Esophagus squamous epithelium (tissue), 5 donors: ENCODE data around the gene GABRG3. TPM values are rescaled to one million over a fixed set of nuclear protein-coding genes. Genes with fewer than 3 reads are reported as not detected.

Experiments used
- DNase-seq: peaks from one replicate; lab custom pipeline; 2025; lab: John Stamatoyannopoulos, UW
- H3K27ac ChIP-seq, 4 donors: fragments of 200-600 bp; sonication (generic); one replicate each; pipeline ENCODE4 v1.5.1; 2016 to 2019; ENCODE audit warnings: mild to moderate bottlenecking in 1 of 4
- H3K27me3 ChIP-seq, 4 donors: fragments of 200-600 bp; sonication (generic); 1 replicate in 3 of 4; 2 replicates in 1 of 4; pipeline versions ENCODE4 v1.5.1 to v1.6.0; 2017 to 2021; ENCODE audit warnings: antibody characterized with exemption in 1 of 4
- H3K36me3 ChIP-seq, 3 donors: fragments of 200-600 bp; sonication (generic); one replicate each; pipeline ENCODE4 v1.5.1; 2016 to 2019
- H3K4me1 ChIP-seq, 3 donors: fragments of 200-600 bp; sonication (generic); one replicate each; pipeline ENCODE4 v1.5.1; 2017 to 2019
- H3K4me3 ChIP-seq, 4 donors: fragments of 200-600 bp; sonication (generic); 1 replicate in 3 of 4; 2 replicates in 1 of 4; pipeline ENCODE4 v1.5.1; 2016 to 2019; ENCODE audit warnings: mild to moderate bottlenecking in 2 of 4, moderate library complexity in 1 of 4
- H3K9me3 ChIP-seq, 3 donors: fragments of 200-600 bp; sonication (generic); one replicate each; pipeline ENCODE4 v1.5.1; 2016 to 2019
- POLR2A ChIP-seq, 4 donors: fragments of 450-650 bp; IDR thresholded peaks; one replicate each; pipeline ENCODE4 v1.6.1; 2017; ENCODE audit warnings: antibody characterized with exemption in 4 of 4, mild to moderate bottlenecking in 4 of 4, moderate library complexity in 3 of 4
- WGBS, 2 donors: methylation state at CpG; one replicate each; pipeline ENCODE4 v1.1.5; 2018; 5-methylcytosine and 5-hydroxymethylcytosine counted together
- intact Hi-C: fragments of 100-400 bp; cut with DNase I; formaldehyde crosslinking; loops from one replicate; pipeline ENCODE4 v1.15.0; 2022
- total RNA-seq, 4 donors: library from RNA; depleted of rRNA; stranded (reverse); fragments of >200 nt; gene quantifications; one replicate each; pipeline ENCODE4 v1.1.0, GENCODE V29; 2016
- TF ChIP-seq, protein P1 (sequence below), 6 experiments: fragments of 450-650 bp in 4 of 6; fragments of 200-600 bp in 2 of 6; sonication (generic) in 2 of 6; IDR thresholded peaks; one replicate each; pipeline ENCODE4 v1.5.1; 2016 to 2019; ENCODE audit warnings: antibody characterized with exemption in 6 of 6, mild to moderate bottlenecking in 4 of 6, moderate library complexity in 4 of 6
- donor health status: DM: yes; HTN: yes; CAD: no.

GABRG3 gene
- total RNA-seq, 4 donors from 2014 or later = 0.04 to 0.08 TPM; not detected in 2

DNA sequence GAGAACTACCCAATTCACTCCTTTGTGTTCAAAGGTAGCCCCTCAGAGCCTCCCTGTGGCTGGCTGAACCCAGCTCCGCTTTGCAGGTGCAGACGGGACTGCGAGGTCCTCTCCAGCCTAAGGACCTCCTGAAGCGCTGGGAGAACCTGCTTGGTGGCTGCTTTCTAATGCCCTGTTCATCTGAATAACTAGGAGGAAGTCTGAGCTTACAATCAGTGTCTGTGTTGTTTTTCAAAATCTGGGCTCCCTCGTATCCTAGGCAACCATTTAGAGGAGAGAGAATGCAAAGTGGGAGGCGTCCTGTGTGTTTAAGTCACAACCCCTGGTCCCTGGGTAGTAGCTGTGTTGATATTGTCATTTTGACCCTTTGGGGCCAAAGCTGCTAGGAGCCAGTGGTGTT lies 99.9 kb downstream of the GABRG3 start:
- no peak for DNase-seq
- Histone ChIP-seq H3K27me3 (no peaks in the 10 kb centered on the region), H3K36me3 (no peaks in the 10 kb centered on the region), H3K27ac (no peak overlapping the region), H3K4me1 (no peaks in the 10 kb centered on the region), H3K4me3 (no peak overlapping the region), H3K9me3 (peaks cover 0 to 14% (median 8%) of the 10 kb centered on the region in 3 donors)
- no peak for TF ChIP-seq POLR2A (IDR thresholded peaks at IDR 0.05)
- TF ChIP-seq, protein P1, sequence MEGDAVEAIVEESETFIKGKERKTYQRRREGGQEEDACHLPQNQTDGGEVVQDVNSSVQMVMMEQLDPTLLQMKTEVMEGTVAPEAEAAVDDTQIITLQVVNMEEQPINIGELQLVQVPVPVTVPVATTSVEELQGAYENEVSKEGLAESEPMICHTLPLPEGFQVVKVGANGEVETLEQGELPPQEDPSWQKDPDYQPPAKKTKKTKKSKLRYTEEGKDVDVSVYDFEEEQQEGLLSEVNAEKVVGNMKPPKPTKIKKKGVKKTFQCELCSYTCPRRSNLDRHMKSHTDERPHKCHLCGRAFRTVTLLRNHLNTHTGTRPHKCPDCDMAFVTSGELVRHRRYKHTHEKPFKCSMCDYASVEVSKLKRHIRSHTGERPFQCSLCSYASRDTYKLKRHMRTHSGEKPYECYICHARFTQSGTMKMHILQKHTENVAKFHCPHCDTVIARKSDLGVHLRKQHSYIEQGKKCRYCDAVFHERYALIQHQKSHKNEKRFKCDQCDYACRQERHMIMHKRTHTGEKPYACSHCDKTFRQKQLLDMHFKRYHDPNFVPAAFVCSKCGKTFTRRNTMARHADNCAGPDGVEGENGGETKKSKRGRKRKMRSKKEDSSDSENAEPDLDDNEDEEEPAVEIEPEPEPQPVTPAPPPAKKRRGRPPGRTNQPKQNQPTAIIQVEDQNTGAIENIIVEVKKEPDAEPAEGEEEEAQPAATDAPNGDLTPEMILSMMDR (IDR thresholded peaks at IDR 0.05) = no peak
- 60 to 66% methylated on average over 6 of the region's 6 CpGs for WGBS, 2 donors
- intact Hi-C loops = no loop called here

DNA sequence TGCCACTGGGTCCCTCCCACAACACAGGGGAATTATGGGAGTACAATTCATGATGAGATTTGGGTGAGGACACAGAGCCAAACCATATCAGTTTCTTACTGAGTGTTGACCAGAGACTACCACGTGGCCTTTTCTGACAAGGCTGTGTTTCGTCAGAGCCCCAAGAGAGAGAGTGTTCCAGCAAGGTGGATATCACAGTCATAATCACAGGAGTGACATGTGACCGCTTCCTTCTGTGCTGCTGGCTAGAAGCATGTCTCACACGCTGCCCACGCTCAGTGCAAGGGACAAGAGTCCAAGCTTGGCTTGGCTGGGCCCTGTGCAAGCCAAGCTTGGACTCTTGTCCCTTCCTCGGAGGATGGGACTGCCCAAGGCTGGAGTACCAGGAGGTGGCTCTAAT lies 103.2 kb downstream of the GABRG3 start:
- 57 to 62% methylated on average over 5 to 6 of the region's 6 CpGs for WGBS, 2 donors
- intact Hi-C loops = no loop called here
- no peak for DNase-seq
- H3K4me3 ChIP-seq = no peak overlapping the region
- no peaks in the 10 kb centered on the region for H3K36me3 ChIP-seq
- TF ChIP-seq POLR2A (IDR thresholded peaks at IDR 0.05) = no peak
- TF ChIP-seq, protein P1 (IDR thresholded peaks at IDR 0.05) = no peak
- H3K9me3 ChIP-seq = no peaks in the 10 kb centered on the region
- no peak overlapping the region for H3K27ac ChIP-seq
- H3K4me1 ChIP-seq = no peaks in the 10 kb centered on the region
- no peaks in the 10 kb centered on the region for H3K27me3 ChIP-seq

DNA sequence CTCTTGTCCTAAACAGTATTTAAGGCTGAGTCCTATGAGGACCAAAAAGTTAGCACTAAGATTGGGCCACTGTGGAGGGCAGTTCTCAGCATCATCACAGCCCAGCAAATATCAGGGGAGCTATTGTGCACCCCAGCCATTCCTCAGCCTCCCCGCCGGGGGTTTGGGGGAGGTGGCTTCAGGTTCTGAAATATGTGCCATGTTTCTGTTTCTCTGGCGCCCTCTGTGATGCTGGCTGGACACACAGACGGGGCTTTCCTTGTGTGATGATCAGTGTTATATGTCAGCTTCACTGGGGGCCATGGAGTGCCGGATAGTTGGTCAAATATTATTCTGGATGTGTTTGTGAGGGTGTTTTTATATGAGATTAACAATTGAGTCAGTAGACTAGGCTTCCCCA lies 106.8 kb downstream of the GABRG3 start:
- no peak for DNase-seq
- H3K27me3 ChIP-seq = no peaks in the 10 kb centered on the region
- no peaks in the 10 kb centered on the region for H3K9me3 ChIP-seq
- H3K4me3 ChIP-seq = no peak overlapping the region
- intact Hi-C loops = no loop called here
- no peak overlapping the region for H3K27ac ChIP-seq
- no peaks in the 10 kb centered on the region for H3K4me1 ChIP-seq
- no peak for TF ChIP-seq POLR2A (IDR thresholded peaks at IDR 0.05)
- TF ChIP-seq, protein P1 (IDR thresholded peaks at IDR 0.05) = no peak
- no peaks in the 10 kb centered on the region for H3K36me3 ChIP-seq
- 67 to 73% methylated on average over 5 of the region's 5 CpGs for WGBS, 2 donors

DNA sequence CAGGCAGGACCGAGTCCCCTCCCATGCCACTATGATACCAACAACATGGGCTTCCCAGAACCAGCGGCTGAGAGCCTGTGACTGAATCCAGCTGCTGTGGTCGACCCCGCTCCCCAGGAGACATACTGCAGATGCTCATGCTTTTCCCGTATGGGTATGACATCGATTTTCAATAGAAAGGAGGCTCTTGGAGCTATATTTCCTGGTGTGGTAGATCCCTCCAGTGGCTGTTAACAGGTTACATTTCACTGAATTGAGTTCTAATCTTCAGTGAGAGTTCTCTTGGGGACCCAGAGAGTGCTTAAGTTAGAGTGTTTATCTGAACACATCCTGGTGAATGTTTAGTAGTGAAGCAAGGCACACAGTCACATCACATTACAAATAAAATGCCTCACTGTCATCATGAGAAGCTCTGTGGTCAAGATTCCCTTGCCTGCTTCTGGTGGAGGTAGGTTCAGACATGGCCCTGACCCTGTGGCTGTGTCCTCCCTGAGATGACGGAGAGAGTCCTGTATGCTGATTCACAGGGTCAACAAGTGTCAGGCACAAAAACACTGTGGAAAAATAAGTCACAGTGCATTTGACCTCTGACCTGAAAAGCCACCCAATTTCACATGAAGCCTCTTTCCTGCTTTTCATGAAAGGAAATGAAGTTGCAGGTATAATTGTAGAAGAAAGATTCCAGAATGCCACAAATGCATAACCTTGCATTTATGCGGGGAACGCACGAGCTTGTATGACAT lies 110.9 kb downstream of the GABRG3 start:
- TF ChIP-seq, protein P1 (IDR thresholded peaks at IDR 0.05) = no peak
- TF ChIP-seq POLR2A (IDR thresholded peaks at IDR 0.05) = no peak
- 53 to 78% methylated on average over 6 to 9 of the region's 10 CpGs for WGBS, 2 donors

DNA sequence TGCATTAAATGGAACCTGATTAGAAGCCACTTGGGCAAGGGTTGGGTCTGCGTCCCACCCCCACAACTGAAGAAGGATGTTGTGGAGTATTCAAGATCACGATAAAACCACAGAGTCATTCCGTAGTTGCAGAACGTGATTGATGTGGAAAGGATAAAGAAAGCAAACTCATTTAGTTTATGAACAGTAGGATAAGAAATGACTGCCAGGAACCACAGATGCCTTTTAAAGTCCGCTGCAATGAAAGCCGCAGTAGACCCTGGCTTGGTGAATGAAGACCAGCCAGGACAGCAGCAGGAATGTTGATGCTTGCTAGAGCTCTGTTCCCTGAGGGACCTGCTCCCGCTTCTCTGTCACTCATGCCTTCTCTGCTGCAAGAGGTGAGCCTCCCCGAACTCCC lies 111.5 kb downstream of the GABRG3 start:
- Histone ChIP-seq H3K27ac (no peak overlapping the region), H3K4me3 (no peak overlapping the region), H3K36me3 (no peaks in the 10 kb centered on the region), H3K9me3 (no peaks in the 10 kb centered on the region), H3K4me1 (no peaks in the 10 kb centered on the region), H3K27me3 (no peaks in the 10 kb centered on the region)
- DNase-seq = no peak
- intact Hi-C loops = no loop called here
- 29 to 37% methylated on average over 8 of the region's 8 CpGs for WGBS, 2 donors
- TF ChIP-seq, protein P1 (IDR thresholded peaks at IDR 0.05) = no peak
- TF ChIP-seq POLR2A (IDR thresholded peaks at IDR 0.05) = no peak

More for the DNA sequence above, 110.9 kb downstream of the GABRG3 start:
- no peak overlapping the region for H3K4me3 ChIP-seq
- DNase-seq = no peak
- intact Hi-C loops = no loop called here
- H3K27me3 ChIP-seq = no peaks in the 10 kb centered on the region
- H3K9me3 ChIP-seq = no peaks in the 10 kb centered on the region
- H3K27ac ChIP-seq = no peak overlapping the region
- H3K4me1 ChIP-seq = no peaks in the 10 kb centered on the region
- H3K36me3 ChIP-seq = no peaks in the 10 kb centered on the region
